Effector memory CD4-positive, alpha-beta T cell (primary cell): ENCODE results near the gene RDM1.

Experiments used
- DNase-seq, 3 donors: peaks; one replicate each; pipeline ENCODE4 v3.0.0-alpha.2; 2020
- H3K27ac ChIP-seq: 2 replicates; pipeline ENCODE4 v1.7.0; 2013; ENCODE audit warnings: mild to moderate bottlenecking, low read length, moderate library complexity; ENCODE audit not compliant: insufficient read depth, poor library complexity, severe bottlenecking
- H3K27me3 ChIP-seq: replicated peaks from 2 replicates; pipeline ENCODE4 v1.7.0; 2013; ENCODE audit warnings: mild to moderate bottlenecking, low read length; ENCODE audit not compliant: insufficient read depth, control insufficient read depth, poor library complexity, severe bottlenecking
- H3K36me3 ChIP-seq: 2 replicates; pipeline ENCODE4 v1.7.0; 2013; ENCODE audit warnings: mild to moderate bottlenecking, low read length, moderate library complexity; ENCODE audit not compliant: control insufficient read depth, insufficient read depth
- H3K4me1 ChIP-seq: 2 replicates; pipeline ENCODE4 v1.7.0; 2013; ENCODE audit warnings: low read length, mild to moderate bottlenecking; ENCODE audit not compliant: control insufficient read depth, insufficient read depth, poor library complexity, severe bottlenecking
- H3K4me3 ChIP-seq: 2 replicates; pipeline ENCODE4 v1.7.0; 2013; ENCODE audit warnings: low read length, low read depth, mild to moderate bottlenecking; ENCODE audit not compliant: insufficient read depth, poor library complexity, severe bottlenecking
- H3K9me3 ChIP-seq: 2 replicates; pipeline ENCODE4 v1.7.0; 2013; ENCODE audit warnings: mild to moderate bottlenecking, low read length, moderate library complexity; ENCODE audit not compliant: control insufficient read depth

Gene RDM1

GRCh38 chr17:35890774-35891155, 39.8 kb downstream of the RDM1 start:
- no peaks in the 10 kb centered on the region for H3K27me3 ChIP-seq
- H3K4me3 ChIP-seq, result no peak overlapping the region
- no peaks in the 10 kb centered on the region for H3K9me3 ChIP-seq
- no peaks in the 10 kb centered on the region for H3K4me1 ChIP-seq
- no peak overlapping the region for H3K27ac ChIP-seq
- H3K36me3 ChIP-seq, result no peaks in the 10 kb centered on the region
- peak; percentile 37 to 54 (median 53) for DNase-seq

DNA sequence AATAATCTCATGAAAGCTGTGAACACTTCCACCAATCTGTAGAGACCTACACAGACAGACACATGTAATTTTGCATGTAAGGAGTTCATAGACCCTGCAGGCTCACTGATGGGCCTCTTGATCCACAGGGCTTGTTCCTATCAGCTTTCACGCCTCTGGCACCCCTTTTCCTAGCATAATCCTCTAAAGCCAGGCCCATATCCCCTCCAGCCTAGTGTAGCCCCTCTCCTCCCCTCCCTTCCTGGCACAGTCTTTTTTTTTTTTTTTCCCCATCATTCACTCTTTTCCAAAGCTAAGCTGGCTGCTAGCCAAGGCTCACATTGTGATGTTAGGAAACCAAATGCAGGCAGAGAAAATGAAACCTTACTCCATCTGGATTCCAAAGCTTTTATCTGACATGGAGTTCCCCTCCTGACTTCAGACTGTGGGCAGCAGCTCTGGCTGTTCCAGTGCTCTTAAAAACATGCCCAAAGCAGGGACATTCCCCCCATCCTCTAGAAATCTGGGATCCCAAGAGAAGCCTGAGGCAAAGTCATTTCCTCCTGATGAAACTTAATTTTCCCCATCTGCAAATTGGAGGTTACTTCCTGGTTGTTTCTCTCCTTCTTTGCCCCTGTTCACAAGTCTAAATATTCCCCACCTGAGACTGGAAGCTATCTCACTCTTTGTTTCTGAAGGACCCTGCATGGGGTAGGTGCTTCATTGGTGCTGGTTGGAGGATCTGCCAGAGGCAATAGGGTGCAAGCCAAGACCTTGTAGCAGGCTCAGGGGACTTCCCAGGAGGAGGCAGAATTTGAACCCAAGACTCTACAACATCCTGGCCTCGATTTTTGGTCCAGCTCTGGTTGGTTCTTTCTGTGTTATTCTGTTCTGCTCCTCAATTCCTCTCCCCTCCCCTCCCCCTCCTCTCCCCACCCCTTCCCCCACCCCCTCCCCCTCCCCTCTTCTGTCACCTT, 40.5 kb downstream of the RDM1 start:
- no peak overlapping the region for H3K4me3 ChIP-seq
- no peaks in the 10 kb centered on the region for H3K27me3 ChIP-seq
- H3K4me1 ChIP-seq, result no peaks in the 10 kb centered on the region
- DNase-seq, result no peak
- H3K36me3 ChIP-seq, result no peaks in the 10 kb centered on the region
- H3K9me3 ChIP-seq, result no peaks in the 10 kb centered on the region
- H3K27ac ChIP-seq, result peak overlapping the region; percentile 9

DNA sequence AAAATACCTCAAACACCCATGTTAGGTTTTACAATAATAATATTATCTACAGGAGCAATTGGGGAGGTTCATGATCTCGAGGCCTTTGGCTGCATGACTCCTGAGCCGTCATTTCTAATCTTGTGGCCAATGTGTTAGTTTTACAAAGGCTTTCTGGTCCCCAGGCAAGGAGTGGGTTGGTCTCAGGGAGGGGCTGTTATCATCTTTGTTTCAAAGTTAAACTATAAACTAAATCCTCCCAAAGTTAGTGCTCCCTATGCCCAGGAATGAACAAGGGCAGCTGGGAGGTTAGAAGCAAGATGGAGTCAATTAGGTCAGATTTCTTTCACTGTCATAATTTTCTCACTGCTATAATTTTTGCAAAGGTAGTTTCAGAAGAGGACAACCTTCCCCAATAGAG, 41.3 kb downstream of the RDM1 start:
- H3K27ac ChIP-seq, result no peak overlapping the region
- H3K9me3 ChIP-seq, result no peaks in the 10 kb centered on the region
- H3K4me1 ChIP-seq, result no peaks in the 10 kb centered on the region
- H3K27me3 ChIP-seq, result no peaks in the 10 kb centered on the region
- H3K36me3 ChIP-seq, result no peaks in the 10 kb centered on the region
- H3K4me3 ChIP-seq, result no peak overlapping the region
- no peak for DNase-seq

- peak within 1 kb of the TSS; percentile 37 for H3K27ac ChIP-seq
- peak; percentile 35 to 62 (median 39) for DNase-seq
- peak within 1 kb of the TSS; percentile 15 for H3K4me3 ChIP-seq
- no peaks in the 10 kb centered on the region for H3K27me3 ChIP-seq
- H3K36me3 ChIP-seq, result no peaks in the 10 kb centered on the region
- no peaks in the 10 kb centered on the region for H3K4me1 ChIP-seq
- no peaks in the 10 kb centered on the region for H3K9me3 ChIP-seq
Measured at GRCh38 chr17:35879773-35880654, 50.6 kb downstream of the RDM1 start, which contains the start of gene CCL5. Gene CCL5 (minus strand): TSS chr17:35880360.

- Histone ChIP-seq H3K27me3 (no peaks in the 10 kb centered on the region), H3K9me3 (no peaks in the 10 kb centered on the region), H3K36me3 (no peaks in the 10 kb centered on the region), H3K27ac (no peak overlapping the region), H3K4me3 (no peak overlapping the region), H3K4me1 (no peaks in the 10 kb centered on the region)
- DNase-seq, result no peak
Measured at GRCh38 chr17:35878361-35878760, 52.2 kb downstream of the RDM1 start.

- DNase-seq, result no peak
- no peak overlapping the region for H3K27ac ChIP-seq
- H3K4me3 ChIP-seq, result no peak overlapping the region
- H3K4me1 ChIP-seq, result no peaks in the 10 kb centered on the region
- no peaks in the 10 kb centered on the region for H3K27me3 ChIP-seq
- H3K36me3 ChIP-seq, result no peaks in the 10 kb centered on the region
- H3K9me3 ChIP-seq, result no peaks in the 10 kb centered on the region
Measured at GRCh38 chr17:35877345-35878029, 53.1 kb downstream of the RDM1 start.

DNA sequence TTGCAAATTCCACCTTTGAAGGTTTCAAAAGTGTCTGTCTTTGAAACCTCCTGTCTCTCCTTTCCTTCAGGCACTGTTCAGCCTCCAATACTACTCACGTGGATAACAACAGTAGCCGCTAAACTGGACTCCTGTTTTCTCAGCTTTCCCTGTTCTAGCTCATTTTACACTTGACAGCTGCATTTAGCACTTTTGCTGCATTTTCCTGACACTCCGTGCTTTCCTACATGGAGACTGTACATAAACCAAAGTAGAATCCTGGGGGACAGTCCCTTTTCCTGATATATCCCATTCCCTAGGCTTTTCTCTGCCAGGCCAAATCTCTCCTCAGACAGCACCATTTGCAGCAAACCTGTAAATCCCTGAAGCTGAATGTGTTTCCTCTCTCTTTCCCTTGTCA, 54.0 kb downstream of the RDM1 start:
- no peak overlapping the region for H3K27ac ChIP-seq
- DNase-seq, result no peak
- no peaks in the 10 kb centered on the region for H3K27me3 ChIP-seq
- H3K4me3 ChIP-seq, result no peak overlapping the region
- no peaks in the 10 kb centered on the region for H3K9me3 ChIP-seq
- H3K4me1 ChIP-seq, result no peaks in the 10 kb centered on the region
- no peaks in the 10 kb centered on the region for H3K36me3 ChIP-seq

- Histone ChIP-seq H3K27ac (no peak overlapping the region), H3K9me3 (no peaks in the 10 kb centered on the region), H3K36me3 (no peaks in the 10 kb centered on the region), H3K4me3 (no peak overlapping the region), H3K4me1 (no peaks in the 10 kb centered on the region), H3K27me3 (no peaks in the 10 kb centered on the region)
- no peak for DNase-seq
Measured at GRCh38 chr17:35875800-35876139, 54.8 kb downstream of the RDM1 start.

DNA sequence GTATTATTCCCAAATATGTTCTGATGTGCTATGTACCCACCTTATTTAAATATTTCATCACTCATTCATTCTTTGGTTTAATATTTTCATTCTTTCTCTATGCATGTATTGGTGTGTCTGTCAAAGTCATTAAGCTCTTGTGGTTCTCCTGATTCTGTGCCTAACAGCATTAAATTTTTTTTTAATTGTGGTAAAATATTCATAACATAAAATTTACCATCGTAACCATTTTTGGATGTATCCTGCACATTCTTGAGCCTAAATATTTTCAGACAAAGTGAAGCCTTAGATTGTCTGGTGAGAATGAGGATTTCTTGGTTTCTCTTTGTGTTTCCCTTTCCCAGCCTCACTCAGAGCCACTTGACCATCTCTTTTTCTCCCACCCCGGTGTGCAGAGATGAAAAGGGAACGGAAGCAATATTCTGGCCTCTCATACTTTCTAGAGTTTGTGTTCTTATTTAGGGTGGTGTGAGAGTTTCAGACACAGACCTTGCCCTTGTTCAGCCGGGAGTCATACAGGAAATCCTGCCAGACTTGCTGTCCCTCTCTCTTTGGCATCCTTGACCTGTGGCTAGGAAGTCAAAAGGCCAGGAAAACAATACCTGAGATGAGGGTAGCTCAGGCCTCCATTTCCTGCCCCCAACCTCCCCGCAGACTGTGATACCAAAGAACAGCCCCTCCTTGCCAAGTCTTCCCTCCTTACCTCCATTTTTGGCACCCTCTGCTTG, 55.3 kb downstream of the RDM1 start:
- no peaks in the 10 kb centered on the region for H3K4me1 ChIP-seq
- H3K27ac ChIP-seq, result no peak overlapping the region
- no peaks in the 10 kb centered on the region for H3K9me3 ChIP-seq
- no peaks in the 10 kb centered on the region for H3K36me3 ChIP-seq
- no peak for DNase-seq
- H3K4me3 ChIP-seq, result no peak overlapping the region
- no peaks in the 10 kb centered on the region for H3K27me3 ChIP-seq
